MM.1S (cell line): Measurements from ENCODE around the gene TNFRSF6B.

ENCODE experiments used
- DNase-seq: peaks from one replicate; pipeline ENCODE4 v3.0.0-alpha.2; 2015
- H2AFZ ChIP-seq: fragments of 300-600 bp; sonication (generic); 2 replicates; pipeline ENCODE4 v1.6.0; 2016; ENCODE audit warnings: antibody characterized with exemption, low read length
- H3F3A ChIP-seq: fragments of 300-600 bp; sonication (generic); 2 replicates; pipeline ENCODE4 v1.6.1; 2016; ENCODE audit warnings: mild to moderate bottlenecking, antibody characterized with exemption, low read length, moderate library complexity, mixed read lengths; ENCODE audit not compliant: insufficient read depth
- H3K27ac ChIP-seq: fragments of 300-600 bp; sonication (generic); 2 replicates; pipeline ENCODE4 v1.5.1; 2016; ENCODE audit warnings: mild to moderate bottlenecking, low read length
- H3K27me3 ChIP-seq: fragments of 300-600 bp; sonication (generic); replicated peaks from 2 replicates; pipeline ENCODE4 v1.6.0; 2016; ENCODE audit warnings: low read length; ENCODE audit not compliant: insufficient read depth
- H3K36me3 ChIP-seq: fragments of 300-600 bp; sonication (generic); replicated peaks from 2 replicates; pipeline ENCODE4 v1.6.1; 2016; ENCODE audit warnings: mild to moderate bottlenecking, low read length, mixed read lengths; ENCODE audit not compliant: insufficient read depth
- H3K4me1 ChIP-seq: fragments of 300-600 bp; sonication (generic); 2 replicates; pipeline ENCODE4 v1.6.1; 2016; ENCODE audit warnings: low read length, mixed read lengths
- H3K4me2 ChIP-seq: fragments of 300-600 bp; sonication (generic); 2 replicates; pipeline ENCODE4 v1.6.0; 2016; ENCODE audit warnings: low read depth, low read length
- H3K4me3 ChIP-seq: fragments of 300-600 bp; sonication (generic); 2 replicates; pipeline ENCODE4 v1.5.1; 2016; ENCODE audit warnings: low read length, mixed read lengths
- H3K79me2 ChIP-seq: fragments of 300-600 bp; sonication (generic); 2 replicates; pipeline ENCODE4 v1.6.1; 2016; ENCODE audit warnings: mixed run types, low read length, mixed read lengths
- H3K9ac ChIP-seq: fragments of 300-600 bp; sonication (generic); 2 replicates; pipeline ENCODE4 v1.6.1; 2016; ENCODE audit warnings: low read length, mixed read lengths
- H3K9me2 ChIP-seq: fragments of 300-600 bp; sonication (generic); replicated peaks from 2 replicates; pipeline ENCODE4 v1.6.1; 2016; ENCODE audit warnings: mild to moderate bottlenecking, low read length, mixed read lengths; ENCODE audit not compliant: insufficient read depth
- H3K9me3 ChIP-seq: fragments of 300-600 bp; sonication (generic); replicated peaks from 2 replicates; pipeline ENCODE4 v1.6.1; 2016; ENCODE audit warnings: mild to moderate bottlenecking, low read length, mixed read lengths; ENCODE audit not compliant: insufficient read depth
- H4K20me1 ChIP-seq: fragments of 300-600 bp; sonication (generic); 2 replicates; pipeline ENCODE4 v1.6.1; 2016; ENCODE audit warnings: mild to moderate bottlenecking, low read length, moderate library complexity, mixed read lengths; ENCODE audit not compliant: insufficient read depth
- CTCF ChIP-seq: fragments of 300-600 bp; sonication (generic); IDR thresholded peaks from 2 replicates; pipeline ENCODE4 v1.5.1; 2016; ENCODE audit warnings: antibody characterized with exemption, low read length, mixed read lengths
- EZH2 ChIP-seq: fragments of 300-600 bp; sonication (generic); optimal IDR thresholded peaks from 2 replicates; pipeline ENCODE3; 2017; ENCODE audit warnings: low read depth, mild to moderate bottlenecking, antibody characterized with exemption, low read length, mixed read lengths
- EZH2phosphoT487 ChIP-seq: fragments of 300-600 bp; sonication (generic); IDR thresholded peaks from 2 replicates; pipeline ENCODE4 v1.6.1; 2018; ENCODE audit warnings: antibody characterized with exemption, low read length

Gene TNFRSF6B

GRCh38 chr20:63692436-63693082, 3.9 kb upstream of the TNFRSF6B start:
- no peak for DNase-seq
- H3K27ac ChIP-seq: no peak overlapping the region
- no peaks in the 10 kb centered on the region for H3K4me1 ChIP-seq
- no peaks in the 10 kb centered on the region for H3K9me3 ChIP-seq
- H3K27me3 ChIP-seq: no peaks in the 10 kb centered on the region
- H3K79me2 ChIP-seq: no peaks in the 10 kb centered on the region
- TF ChIP-seq EZH2phosphoT487: no peak
- no peak for TF ChIP-seq CTCF
- TF ChIP-seq EZH2: no peak
- H3K9ac ChIP-seq: no peak overlapping the region
- no peaks in the 10 kb centered on the region for H3K36me3 ChIP-seq
- no peaks in the 10 kb centered on the region for H4K20me1 ChIP-seq
- no peaks in the 10 kb centered on the region for H3F3A ChIP-seq
- H3K9me2 ChIP-seq: no peaks in the 10 kb centered on the region
- H3K4me3 ChIP-seq: no peak overlapping the region
- no peak overlapping the region for H2AFZ ChIP-seq
- no peak overlapping the region for H3K4me2 ChIP-seq

- Histone ChIP-seq H3K9ac (no peak overlapping the region), H2AFZ (no peak overlapping the region), H3F3A (no peaks in the 10 kb centered on the region), H3K9me3 (no peaks in the 10 kb centered on the region), H4K20me1 (no peaks in the 10 kb centered on the region), H3K27me3 (no peaks in the 10 kb centered on the region), H3K4me2 (no peak overlapping the region), H3K79me2 (no peaks in the 10 kb centered on the region), H3K27ac (no peak overlapping the region), H3K36me3 (no peaks in the 10 kb centered on the region), H3K4me1 (no peaks in the 10 kb centered on the region), H3K4me3 (no peak overlapping the region), H3K9me2 (no peaks in the 10 kb centered on the region)
- no peak for TF ChIP-seq EZH2phosphoT487
- TF ChIP-seq CTCF: no peak
- no peak for TF ChIP-seq EZH2
- DNase-seq: no peak
These were observed 3.2 kb upstream of the TNFRSF6B start for GRCh38 chr20:63693083-63693732.

- Histone ChIP-seq H3K4me3 (no peak overlapping the region), H3K9ac (no peak overlapping the region), H3K9me2 (no peaks in the 10 kb centered on the region), H2AFZ (no peak overlapping the region), H3F3A (no peaks in the 10 kb centered on the region), H3K4me2 (no peak overlapping the region), H3K9me3 (no peaks in the 10 kb centered on the region), H3K27ac (no peak overlapping the region), H3K4me1 (no peaks in the 10 kb centered on the region), H3K27me3 (no peaks in the 10 kb centered on the region), H3K79me2 (no peaks in the 10 kb centered on the region), H4K20me1 (no peaks in the 10 kb centered on the region), H3K36me3 (no peaks in the 10 kb centered on the region)
- no peak for TF ChIP-seq EZH2
- TF ChIP-seq CTCF: no peak
- no peak for TF ChIP-seq EZH2phosphoT487
- no peak for DNase-seq
These were observed 2.5 kb upstream of the TNFRSF6B start for GRCh38 chr20:63693733-63694583.
